GM23248 (cell line): ENCODE results near the gene C1orf52.

Source experiments
- EZH2 ChIP-seq: fragments of 200-600 bp; sonication (generic); IDR thresholded peaks from 2 replicates; pipeline ENCODE4 v1.6.1; 2018; ENCODE audit warnings: antibody characterized with exemption, mild to moderate bottlenecking; ENCODE audit not compliant: insufficient read depth, poor library complexity, severe bottlenecking
- EZH2phosphoT487 ChIP-seq: fragments of 200-600 bp; sonication (generic); IDR thresholded peaks from 2 replicates; pipeline ENCODE4 v1.6.1; 2018; ENCODE audit warnings: antibody characterized with exemption, moderate library complexity, mild to moderate bottlenecking, low read depth; ENCODE audit not compliant: insufficient read depth

DNA sequence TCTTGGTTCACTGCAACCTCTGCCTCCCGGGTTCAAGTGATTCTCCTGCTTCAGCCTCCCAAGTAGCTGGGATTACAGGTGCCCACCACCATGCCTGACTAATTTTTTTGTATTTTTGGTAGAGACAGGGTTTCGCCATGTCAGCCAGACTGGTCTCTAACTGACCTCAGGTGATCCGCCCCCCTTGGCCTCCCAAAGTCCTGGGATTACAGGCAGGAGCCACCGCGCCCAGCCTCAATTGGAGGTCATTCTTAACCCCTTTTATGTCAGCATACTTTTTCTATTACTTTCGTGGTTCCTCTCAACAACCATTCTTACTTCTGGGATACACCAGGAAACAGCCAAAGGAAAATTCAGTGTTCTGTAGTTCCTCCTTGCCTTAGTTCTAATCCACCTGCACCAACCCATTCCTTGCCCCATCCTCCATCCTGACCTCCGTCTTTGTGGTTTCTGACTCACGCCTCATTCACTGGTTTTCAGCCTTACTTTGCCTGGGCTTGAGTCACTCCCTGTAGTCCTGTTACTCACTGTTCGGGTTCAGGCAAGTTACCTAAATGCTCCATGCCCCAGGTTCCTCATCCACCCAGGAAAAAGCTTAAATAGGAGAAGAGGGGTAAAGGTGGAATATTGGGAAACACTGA is 29.9 kb upstream of the C1orf52 start:
- TF ChIP-seq EZH2phosphoT487 (no peak), EZH2 (no peak)
